ENCODE data around the gene TJAP1.
"Not testable (repeated sequence)": the region's sequence is repeated elsewhere in the genome, so short reads cannot be mapped to it uniquely, and the experiment has no call there.

TJAP1 gene

DNA sequence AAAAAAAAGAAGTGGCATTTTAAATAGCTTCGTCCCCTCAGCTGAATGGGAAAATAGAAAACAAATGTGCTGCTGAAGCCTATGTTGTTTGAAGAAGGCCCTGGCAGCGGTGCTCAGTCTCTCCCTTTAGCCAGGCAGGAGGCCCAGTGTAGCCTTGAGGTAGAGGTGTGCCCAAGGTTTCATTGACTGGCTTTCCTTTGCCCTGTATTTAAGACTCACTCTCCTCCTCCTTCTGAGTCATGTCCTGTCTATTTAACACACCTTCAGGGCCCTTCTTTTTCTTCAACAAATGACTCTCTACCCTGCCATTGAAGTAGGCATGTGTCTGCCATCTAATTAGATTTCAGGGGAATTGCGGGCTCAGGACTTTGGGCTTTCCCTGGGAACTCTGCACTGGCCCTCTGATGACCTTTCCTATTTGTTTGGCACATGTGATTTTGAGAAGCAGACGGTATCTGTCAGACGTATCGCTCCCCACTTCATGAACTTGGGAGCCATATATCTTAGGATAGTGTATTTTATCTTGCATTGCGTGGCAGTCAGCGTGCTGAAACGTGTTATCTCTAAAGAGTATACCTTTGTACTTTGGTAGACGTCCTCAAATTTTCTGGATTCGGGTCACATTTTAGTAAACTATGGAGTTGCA lies 4.3 kb downstream of the TJAP1 start:
- DNase-seq, result no peak

DNA sequence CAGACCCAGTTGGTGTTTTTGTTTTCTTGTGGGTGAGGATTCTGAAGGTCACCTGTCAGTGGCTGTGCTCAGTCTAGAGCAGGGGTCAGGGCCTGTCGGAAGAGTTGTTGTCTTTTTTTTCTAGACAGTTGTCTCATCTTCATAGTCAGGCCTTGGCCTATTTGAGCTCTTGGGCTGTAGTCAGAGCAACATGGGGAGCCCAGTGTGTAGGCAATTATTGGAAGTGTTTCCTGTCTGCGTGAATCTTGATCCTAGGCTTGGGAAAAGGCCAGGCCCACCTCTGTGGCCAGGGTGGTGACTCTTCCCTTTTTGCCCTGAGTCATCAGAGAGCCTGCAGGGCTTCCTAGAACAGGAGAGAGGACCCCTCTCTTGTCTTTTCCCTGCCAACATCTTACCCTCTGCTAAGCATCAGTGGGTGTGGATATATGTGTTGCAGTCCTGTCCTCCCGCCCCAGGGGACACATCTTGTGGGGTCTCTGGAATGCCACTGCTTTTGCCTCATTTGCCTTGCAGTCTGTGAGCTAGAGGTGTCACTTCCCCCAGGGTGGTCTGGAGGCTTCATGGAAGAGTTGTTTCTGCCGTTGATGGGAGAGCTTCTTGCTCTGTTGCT lies 11.4 kb downstream of the TJAP1 start:
- DNase-seq, result no peak

DNA sequence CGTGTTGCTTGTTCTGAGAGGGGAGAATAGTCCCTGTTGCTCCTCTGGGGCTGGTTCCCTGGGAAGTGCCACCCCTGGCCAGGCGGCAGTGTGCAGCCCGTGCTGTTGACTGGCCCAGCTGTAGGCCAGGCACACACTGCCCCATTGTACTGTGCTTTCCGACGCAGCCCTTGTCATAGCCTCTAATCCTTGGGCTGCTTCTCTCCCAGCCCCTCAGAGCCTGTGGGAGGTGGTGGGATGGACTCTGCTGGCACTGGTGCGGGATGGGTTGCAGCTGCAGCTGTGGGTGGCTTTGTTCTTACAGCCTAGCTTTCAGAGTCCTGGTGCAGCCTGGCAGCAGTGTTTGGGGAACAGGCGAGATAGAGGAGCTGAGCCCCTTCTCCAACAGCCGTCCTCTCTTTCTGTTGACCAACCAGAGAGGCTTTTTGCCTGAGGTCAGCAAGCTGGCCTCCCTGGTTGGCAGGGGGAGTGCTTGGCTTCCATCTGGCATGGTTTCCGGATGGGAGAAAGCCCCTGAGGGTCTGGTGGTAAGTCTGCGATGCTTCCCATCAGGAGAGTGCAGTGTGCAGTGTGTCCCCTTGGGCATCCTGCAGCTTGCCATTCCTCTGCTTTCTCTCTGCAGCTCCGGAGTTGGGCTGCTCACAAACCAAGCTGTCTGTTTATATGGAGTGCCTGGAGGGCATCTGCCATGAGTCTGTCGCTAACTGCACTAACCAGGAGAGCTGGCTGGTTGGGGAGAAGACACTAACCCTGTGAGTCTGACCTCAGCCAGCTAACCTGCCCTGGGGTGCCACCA lies 12.1 kb downstream of the TJAP1 start:
- DNase-seq, result no peak

DNA sequence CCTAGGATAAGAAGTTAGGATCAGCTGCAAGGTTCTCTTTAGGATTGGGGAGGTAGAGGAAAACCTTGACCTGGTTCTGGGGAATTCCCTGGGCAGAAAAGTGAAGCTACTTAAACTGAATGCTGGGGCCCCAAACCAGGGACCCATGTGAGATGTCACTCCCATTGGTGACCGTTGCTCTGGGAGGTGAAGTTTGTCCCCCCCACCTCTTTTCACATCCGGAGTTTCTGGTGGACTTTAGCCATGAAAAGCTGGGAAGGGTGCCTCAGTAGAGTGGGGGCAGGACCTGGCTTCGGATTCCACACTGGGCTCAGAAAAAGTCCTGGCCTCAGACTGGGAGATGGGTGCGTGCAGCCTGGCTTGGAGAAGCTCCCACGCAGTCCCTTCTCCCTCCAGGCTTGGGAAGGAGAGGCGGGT lies 13.2 kb downstream of the TJAP1 start:
- no peak for DNase-seq

DNA sequence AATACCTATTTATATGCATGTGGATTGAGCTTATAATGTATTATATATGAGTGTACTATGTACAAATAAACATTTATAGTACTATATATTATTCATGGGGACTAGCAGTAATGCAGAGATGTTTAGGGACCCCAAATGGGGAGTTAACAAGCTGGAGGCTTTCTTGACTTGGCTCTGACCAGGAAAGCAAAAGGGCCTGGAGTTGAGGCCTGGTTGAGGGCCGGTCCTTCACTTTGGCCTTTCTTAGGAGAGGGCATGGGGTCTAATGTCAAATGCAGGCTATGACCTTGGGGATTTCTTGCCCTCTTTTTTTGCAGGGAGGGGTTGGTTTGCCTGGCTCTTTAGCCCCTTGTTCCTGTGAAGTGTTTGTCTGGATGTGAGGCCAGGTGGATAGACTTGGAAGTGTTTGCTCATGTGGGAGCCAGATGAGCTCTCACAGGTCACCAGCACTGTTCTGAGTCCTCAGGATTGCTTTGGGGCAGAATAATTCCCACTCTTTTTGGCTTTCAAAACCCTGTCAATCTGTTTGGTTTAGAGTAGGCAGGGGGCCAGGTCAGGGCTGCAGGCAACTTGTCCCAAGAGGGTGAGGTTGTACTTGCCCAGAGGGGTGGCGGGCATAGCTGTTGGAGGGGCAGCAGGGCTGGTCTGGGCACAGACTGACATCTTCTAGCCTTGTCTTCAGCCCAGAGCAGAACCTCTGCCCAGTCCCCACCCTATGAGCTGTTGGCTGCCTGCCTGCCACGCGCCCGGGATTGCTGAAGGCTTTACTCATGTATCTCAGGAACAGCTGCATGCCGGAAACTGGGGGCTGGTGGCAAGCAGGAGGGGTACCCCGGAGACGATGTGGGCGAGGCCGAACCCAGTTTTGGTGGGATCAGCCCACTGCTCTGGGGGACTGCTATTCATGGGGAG lies 14.6 kb downstream of the TJAP1 start:
- DNase-seq, result no peak

DNA sequence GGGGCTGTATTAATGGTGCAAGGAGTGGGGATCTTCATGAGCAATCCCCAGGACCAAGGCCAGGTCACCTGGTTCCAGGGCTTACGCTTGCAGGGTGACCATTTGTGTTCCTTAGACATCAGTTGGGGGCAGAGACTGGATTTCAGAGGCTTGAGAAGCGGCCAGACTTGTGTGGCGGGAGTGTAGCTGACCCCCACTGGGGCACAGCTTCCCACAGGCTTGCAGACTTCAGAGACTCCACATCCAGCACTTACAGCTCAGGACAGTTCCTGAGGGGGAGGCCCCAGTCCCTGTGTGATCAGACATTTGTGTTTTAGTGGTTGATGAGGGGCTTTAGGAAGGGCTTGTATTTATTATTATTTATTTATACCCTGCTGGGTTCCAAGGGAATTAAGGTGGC lies 15.3 kb downstream of the TJAP1 start:
- DNase-seq, result no peak

DNA sequence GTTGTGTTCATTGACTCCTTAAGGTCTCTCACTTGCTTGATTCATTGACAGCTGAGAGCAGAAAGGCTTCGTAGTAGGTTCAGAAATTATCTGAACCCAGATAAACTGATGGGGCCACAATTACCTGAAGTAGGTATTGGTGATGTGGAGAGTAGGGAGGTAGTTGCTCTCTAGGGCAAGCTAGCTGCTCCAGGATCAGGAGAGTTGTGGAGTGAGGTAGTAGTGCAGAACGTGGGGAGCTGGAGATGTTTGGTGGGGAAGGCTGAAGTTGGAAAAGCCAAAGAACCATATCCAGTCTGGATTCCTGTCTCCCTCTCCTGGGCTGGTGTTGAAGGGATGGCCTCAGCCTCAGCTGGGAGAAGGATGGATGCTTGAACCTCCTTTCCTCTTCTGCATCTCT lies 15.9 kb downstream of the TJAP1 start:
- DNase-seq, result no peak

DNA sequence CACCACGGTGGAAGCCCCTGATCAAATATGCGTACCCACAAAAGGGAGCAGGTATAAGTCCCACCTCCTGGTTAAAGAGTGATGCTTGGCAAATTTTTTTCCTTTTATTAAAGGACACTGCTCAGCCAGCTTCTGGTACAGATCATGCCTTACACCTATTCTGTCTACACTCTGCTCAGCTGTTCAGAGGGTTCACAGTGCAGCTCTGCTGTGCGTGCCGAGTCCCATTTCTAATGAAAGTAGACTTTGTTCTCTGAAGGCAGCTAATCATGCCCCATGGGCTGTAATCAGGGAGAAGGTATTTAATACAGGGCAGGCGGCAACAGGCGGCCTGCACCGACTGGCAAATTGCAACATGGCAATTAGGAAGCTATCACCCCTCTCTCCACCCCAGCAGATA lies 16.5 kb downstream of the TJAP1 start:
- no peak for DNase-seq

DNA sequence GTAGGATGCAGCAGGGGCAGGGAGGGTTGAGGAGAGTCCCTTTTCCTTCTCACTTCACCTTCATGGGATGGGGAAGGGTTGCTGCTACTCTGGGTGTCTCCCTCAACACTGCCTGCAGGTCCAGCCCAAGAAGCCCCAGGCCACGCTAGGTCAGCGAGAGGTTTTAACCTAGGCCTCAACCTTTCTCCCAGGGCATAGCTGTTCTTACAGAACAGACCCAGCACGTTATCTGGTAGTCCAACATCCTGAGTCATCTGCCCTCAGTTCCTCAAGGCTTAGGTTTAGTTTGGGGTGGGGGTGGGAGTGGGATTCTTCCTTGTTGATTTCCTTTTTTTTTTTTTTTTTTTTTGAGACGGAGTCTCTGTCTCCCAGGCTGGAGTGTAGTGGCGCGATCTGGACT lies 17.0 kb downstream of the TJAP1 start:
- no peak for DNase-seq

DNA sequence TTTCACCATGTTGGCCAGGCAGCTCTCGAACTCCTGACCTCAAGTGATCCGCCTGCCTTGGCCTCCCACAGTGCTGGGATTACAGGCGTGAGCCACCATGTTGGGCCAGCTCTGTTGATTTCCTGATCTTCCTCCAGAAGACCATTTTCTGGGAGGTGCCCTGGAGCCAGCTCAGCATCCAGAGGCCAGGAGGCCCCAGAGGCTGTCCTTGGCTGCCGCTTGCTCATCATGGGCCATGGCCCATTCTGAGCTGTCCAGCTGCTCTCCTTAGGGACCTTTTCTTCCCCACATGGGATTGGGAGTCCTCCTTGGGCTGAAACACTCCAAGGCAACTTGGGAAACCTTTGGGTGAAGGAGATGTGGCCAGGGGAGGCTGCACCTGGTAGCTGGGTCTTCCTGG lies 17.4 kb downstream of the TJAP1 start:
- no peak for DNase-seq

DNA sequence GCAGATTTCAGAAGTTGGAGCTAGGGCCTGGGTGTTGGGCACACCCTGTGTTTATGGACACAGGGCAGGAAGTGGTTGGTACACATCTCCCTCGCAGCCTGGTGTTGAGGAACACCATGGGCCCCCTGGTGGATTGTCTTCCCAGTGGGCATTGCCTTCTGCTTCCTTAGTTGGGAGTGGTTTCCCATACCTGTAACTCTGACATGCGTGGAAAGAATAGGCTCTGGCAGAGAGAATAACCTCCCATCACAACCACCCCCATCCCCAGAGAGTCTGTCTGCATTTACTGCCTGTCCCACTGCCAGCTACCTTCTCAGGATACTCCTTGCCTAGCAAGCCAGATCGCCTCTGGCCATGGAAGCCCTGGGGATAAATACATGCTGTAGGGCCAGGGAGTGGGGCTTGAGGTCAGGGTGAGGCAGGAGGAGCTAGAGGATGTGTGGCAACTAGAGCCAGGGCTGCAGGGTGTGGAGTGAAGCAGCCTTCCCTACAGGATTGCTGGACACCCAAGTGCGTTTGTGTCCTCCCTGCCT lies 18.1 kb downstream of the TJAP1 start:
- DNase-seq, result peak; percentile 51

DNA sequence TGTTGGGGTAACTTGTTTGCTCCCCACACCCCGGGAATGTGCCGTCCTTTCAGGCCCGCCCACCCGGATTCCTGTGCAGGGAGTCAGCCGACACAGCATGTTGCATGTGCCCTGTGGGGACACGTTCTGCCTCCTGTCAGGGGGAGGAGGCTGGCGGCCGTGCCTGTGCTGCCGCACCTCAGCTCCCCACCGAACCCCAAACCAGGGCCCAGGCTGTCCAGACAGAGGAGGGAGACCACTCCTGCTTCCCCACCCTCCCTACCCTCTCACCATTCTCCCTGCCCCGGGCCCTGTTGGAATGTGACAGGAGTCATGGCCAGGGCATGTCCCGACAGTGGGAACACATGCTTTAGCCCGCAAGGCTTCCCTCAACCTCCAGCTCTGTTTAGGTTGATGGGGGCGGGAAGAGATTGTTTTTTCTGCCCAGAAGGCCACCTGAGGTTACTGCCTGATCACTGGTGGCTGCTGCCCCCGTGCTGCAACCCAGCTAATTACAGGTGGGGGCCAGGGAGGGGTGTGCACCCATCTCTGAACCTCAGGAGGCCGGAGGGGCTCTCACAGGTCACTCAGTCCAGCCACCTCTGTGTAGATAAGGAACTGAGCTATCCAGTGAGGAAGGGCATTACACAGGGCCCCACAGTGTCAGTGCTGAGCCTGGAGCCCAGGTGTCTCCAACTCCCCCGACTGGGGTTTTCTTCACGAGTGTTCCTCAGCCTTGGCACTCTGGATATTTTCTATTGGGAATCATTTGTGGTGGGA lies 19.2 kb downstream of the TJAP1 start:
- peak; percentile 26 for DNase-seq

DNA sequence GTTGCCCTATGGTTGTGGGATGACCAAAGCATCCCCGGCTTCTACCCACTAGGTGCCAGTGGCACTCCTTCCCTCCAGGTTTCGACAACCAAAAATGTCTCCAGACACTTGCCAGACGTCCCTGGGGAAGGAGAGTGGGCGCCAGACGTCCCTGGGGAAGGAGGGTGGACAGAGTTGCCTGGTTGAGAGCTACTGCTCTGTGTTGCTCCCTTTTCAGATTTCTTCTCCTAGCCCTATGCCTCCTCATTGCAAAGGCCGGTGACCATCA lies 19.7 kb downstream of the TJAP1 start:
- DNase-seq, result no peak

DNA sequence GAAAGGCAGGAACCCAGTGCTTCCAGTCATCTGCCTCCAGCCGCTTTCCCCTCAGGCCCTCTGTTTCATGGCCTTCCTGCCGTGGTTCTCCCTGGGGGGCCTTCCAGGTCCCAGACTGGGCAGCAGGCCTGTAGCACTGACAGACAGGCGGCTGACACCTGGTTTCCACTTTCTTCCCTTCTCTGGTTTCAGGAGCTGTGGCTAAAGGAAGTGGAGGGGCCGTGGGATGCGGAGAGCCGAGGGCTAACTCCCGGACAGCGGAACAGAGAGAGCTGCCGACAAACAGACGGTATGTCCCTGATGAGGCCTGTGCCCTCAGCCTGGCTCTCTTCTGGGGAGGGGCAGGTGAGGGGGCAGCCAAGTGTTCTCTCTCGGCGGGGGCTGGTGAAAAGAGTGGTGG lies 20.3 kb downstream of the TJAP1 start:
- no peak for DNase-seq

DNA sequence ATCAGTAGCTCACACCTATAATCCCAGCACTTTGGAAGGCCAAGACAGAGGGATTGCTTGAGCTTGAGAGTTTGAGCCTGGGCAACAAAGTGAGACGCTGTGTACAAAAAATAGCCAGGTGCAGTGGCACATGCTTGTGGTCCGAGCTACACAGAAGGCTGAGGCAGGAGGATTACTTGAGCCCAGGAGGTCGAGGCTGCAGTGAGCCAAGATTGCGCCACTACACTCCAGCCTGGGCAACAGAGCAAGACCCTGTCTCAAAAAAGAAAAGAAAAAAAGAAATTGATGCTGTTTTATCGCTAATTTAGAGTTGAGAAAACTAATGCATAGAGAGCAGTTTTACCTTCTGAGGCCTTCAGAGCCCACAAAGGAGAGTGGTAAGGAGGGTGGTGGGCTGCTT lies 20.9 kb downstream of the TJAP1 start:
- DNase-seq, result not testable (repeated sequence)

DNA sequence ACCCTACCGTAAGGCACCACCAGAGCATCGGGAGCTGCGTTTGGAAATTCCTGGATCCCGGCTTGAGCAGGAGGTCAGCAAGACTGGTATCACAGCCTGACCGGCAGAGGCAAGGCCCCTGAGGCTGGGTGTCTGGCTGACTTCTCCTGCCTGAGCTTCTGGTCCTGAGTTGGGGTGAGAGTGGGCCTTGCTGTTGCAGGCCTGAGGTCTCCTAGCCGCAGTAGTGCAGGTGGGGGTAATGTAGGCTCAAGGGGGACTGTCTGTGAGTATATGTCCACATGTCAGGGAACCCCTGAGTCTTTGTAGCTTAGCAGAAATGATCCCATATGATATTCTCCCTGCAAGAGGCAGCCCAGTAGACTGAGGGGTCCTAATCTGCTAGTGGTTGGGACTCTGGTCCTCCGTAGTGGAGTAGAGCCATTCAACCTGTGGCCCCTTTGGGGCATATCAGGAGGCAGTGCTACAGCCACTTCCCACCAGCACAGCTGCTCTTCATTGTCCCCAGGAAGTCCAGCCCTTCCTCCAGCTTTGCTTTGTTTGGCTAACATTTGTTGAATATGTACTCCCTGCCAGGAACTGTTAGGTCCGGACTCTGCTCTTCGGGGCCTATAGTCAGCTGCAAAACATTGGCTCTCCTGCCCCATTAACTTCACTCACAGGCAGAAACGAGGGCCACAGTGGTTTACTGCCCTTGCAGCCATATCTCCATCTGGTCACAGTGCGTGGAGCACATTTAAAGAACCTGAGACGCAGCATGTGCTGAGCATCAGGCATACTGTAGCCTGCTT lies 21.9 kb downstream of the TJAP1 start:
- DNase-seq, result no peak

DNA sequence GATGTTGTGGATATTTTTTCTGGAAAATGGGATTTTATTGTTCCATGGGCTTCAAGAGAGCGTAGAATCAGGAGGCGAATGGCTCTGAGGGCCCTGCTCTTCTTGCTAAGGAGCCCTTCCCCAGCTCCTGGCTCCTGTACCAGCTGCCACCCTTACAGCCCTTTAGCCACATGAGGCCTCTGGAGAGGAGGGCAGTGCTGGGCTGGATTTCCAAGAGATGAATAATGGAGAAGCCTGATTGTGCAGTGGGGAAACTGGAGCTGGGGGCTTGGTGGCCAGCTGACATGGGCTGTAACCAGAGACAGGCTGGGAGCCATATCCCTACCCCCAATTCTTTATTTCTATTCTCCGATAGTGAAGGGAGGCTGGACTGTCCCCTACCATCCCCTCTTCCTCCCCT lies 23.6 kb downstream of the TJAP1 start:
- DNase-seq, result no peak

DNA sequence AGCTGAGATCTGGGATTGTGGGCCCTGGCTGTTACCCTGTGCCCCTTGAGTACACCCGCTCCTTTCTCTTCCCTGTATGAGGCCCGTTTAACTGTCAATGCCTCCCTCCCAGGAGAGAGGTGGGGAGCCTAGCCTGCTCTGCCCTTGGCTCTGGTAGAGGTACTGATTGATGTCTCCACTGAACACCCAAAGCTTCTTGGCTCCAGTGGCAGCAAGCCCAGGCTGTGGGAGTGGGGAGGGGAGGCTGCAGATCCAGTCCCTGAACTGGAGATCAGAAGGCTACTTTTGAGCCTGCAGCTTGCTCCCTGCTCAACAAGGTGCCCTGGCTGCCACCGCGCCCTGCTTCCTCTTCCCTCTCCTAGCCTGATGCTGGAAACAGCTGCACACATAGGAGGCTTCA lies 25.3 kb downstream of the TJAP1 start:
- DNase-seq, result no peak

DNA sequence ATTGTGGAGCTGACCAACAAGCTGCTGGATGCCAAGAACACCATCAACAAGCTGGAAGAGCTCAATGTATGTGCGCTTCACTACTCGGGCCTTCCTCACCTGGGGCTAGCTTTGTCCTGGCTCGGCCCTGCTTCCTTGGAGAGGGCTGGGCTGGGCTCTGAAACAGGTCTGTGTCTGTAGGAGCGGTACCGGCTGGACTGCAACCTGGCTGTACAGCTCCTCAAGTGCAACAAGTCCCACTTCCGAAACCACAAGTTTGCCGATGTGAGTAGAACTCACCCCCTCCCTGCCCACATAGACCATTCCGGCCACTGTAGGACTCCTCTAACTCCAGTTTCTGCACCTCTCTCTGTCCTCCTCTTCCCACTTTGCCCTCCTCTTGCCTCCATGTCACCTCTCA lies 26.1 kb downstream of the TJAP1 start:
- no peak for DNase-seq

DNA sequence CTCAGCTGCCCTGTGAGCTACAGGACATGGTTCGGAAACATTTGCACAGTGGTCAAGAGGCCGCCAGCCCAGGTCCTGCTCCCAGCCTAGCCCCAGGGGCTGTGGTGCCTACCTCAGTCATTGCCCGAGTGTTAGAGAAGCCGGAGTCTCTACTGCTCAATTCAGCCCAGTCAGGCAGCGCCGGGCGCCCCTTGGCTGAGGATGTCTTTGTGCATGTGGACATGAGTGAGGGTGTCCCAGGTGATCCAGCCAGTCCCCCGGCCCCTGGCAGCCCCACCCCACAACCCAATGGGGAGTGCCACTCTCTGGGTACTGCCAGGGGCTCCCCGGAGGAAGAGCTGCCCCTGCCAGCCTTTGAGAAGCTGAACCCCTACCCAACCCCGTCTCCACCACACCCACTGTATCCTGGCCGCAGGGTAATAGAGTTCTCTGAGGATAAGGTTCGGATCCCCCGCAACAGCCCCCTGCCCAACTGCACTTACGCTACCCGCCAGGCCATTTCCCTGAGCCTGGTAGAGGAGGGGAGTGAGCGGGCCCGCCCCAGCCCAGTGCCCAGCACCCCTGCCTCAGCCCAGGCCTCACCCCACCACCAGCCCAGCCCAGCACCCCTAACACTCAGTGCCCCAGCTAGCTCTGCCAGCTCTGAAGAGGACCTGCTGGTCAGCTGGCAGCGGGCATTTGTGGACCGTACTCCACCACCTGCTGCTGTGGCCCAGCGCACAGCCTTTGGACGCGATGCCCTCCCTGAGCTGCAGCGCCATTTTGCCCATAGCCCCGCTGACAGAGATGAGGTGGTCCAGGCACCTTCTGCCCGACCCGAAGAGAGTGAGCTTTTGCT lies 27.6 kb downstream of the TJAP1 start:
- DNase-seq, result no peak

DNA sequence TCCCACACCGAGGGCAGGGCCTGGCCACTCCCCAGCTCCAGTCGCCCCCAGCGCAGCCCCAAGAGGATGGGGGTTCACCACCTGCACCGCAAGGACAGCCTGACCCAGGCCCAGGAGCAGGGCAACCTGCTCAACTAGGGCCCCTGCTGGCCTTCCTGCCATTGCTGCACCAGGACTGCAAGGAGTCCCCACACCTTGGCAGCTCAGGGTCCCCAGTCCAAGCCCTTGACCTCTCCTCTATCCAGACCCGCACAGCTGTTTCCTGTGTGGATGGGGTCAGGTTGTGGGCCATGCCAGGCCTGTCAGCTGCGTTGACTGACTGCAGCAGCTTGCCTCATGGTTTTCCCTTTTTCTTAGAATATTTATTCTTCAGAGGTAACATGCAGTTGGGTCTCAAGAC lies 28.3 kb downstream of the TJAP1 start:
- no peak for DNase-seq

All from CD4-positive, alpha-beta T cell treated with Interleukin-12 subunit alpha and Interleukin-12 subunit beta, for 1 hour (primary cell).